NCI-H2196 (cell line): ENCODE measurements around the gene CENPF.
A peak's percentile ranks its signal among the peaks of the same experiment; 100 is the strongest.
"Not testable (repeated sequence)": the region's sequence is repeated elsewhere in the genome, so short reads cannot be mapped to it uniquely, and the experiment has no call there.

Source experiments
- DNase-seq: peaks from one replicate; lab custom pipeline; 2025; ENCODE audit not compliant: unreplicated experiment; lab: John Stamatoyannopoulos, UW

CENPF gene

GRCh38 chr1:214602764-214603657 lies at the start of gene CENPF:
TSS of gene CENPF (plus strand) at chr1:214603195. CDS start at chr1:214613755, 10,560 bp downstream.
- DNase-seq = peak; percentile 96

- no peak for DNase-seq
These were observed 44.9 kb upstream of the CENPF start for GRCh38 chr1:214557952-214558735.

GRCh38 chr1:214563881-214564280 lies 39.1 kb upstream of the CENPF start:
- DNase-seq = no peak

- DNase-seq = no peak
These were observed 37.7 kb upstream of the CENPF start for GRCh38 chr1:214565310-214565709.

GRCh38 chr1:214566158-214567104 lies 36.6 kb upstream of the CENPF start:
- no peak for DNase-seq

GRCh38 chr1:214567481-214567980 lies 35.5 kb upstream of the CENPF start:
- no peak for DNase-seq

- no peak for DNase-seq
These were observed 34.7 kb upstream of the CENPF start for GRCh38 chr1:214568328-214568727.

GRCh38 chr1:214569357-214570004 lies 33.5 kb upstream of the CENPF start:
- no peak for DNase-seq

GRCh38 chr1:214570442-214570841 lies 32.6 kb upstream of the CENPF start:
- no peak for DNase-seq

- DNase-seq = no peak
These were observed 31.7 kb upstream of the CENPF start for GRCh38 chr1:214571281-214571680.

GRCh38 chr1:214573386-214574318 lies 29.3 kb upstream of the CENPF start:
- no peak for DNase-seq

- DNase-seq = no peak
These were observed 28.2 kb upstream of the CENPF start for GRCh38 chr1:214574598-214575411.

- not testable (repeated sequence) for DNase-seq
These were observed 26.9 kb upstream of the CENPF start for GRCh38 chr1:214576120-214576519.

- no peak for DNase-seq
These were observed 23.8 kb upstream of the CENPF start for GRCh38 chr1:214579183-214579582.

GRCh38 chr1:214581785-214582184 lies 21.2 kb upstream of the CENPF start:
- DNase-seq = no peak

GRCh38 chr1:214582289-214582891 lies 20.6 kb upstream of the CENPF start:
- DNase-seq = no peak

- no peak for DNase-seq
These were observed 19.9 kb upstream of the CENPF start for GRCh38 chr1:214583113-214583512.
